DOHH2 (cell line): ENCODE measurements around the gene SEMA4D.

ENCODE experiments used
- H3F3A ChIP-seq: fragments of 200-600 bp; sonication (generic), shearing (Covaris generic); 2 replicates; pipeline ENCODE4 v1.6.0; 2016; ENCODE audit warnings: antibody characterized with exemption, mild to moderate bottlenecking; ENCODE audit not compliant: control insufficient read depth, insufficient read depth
- H3K27ac ChIP-seq: fragments of 200-600 bp; sonication (generic); 2 replicates; pipeline ENCODE4 v1.5.1; 2014; ENCODE audit warnings: low read depth, mild to moderate bottlenecking, low read length, moderate library complexity
- H3K27me3 ChIP-seq: fragments of 200-600 bp; sonication (generic); 2 replicates; pipeline ENCODE4 v1.6.1; 2014; ENCODE audit warnings: mild to moderate bottlenecking, low read length, mixed read lengths; ENCODE audit not compliant: control insufficient read depth
- H3K36me3 ChIP-seq: fragments of 200-600 bp; sonication (generic); 2 replicates; pipeline ENCODE4 v1.6.1; 2014; ENCODE audit warnings: mild to moderate bottlenecking, low read length, moderate library complexity, mixed read lengths; ENCODE audit not compliant: control insufficient read depth
- H3K4me1 ChIP-seq: fragments of 200-600 bp; sonication (generic); 2 replicates; pipeline ENCODE4 v1.6.1; 2014; ENCODE audit warnings: mild to moderate bottlenecking, low read length, mixed read lengths; ENCODE audit not compliant: control insufficient read depth
- H3K4me2 ChIP-seq: fragments of 200-600 bp; sonication (generic); 2 replicates; pipeline ENCODE4 v1.6.0; 2014; ENCODE audit warnings: mild to moderate bottlenecking, low read length, moderate library complexity
- H3K4me3 ChIP-seq: fragments of 200-600 bp; sonication (generic); 2 replicates; pipeline ENCODE4 v1.5.1; 2014; ENCODE audit warnings: mild to moderate bottlenecking, low read length, mixed read lengths
- H3K79me2 ChIP-seq: fragments of 200-600 bp; sonication (generic); 2 replicates; pipeline ENCODE4 v1.6.1; 2014; ENCODE audit warnings: mild to moderate bottlenecking, low read length, mixed read lengths; ENCODE audit not compliant: control insufficient read depth
- H3K9me2 ChIP-seq: fragments of 200-600 bp; sonication (generic); replicated peaks from 2 replicates; pipeline ENCODE4 v1.6.1; 2014; ENCODE audit warnings: mild to moderate bottlenecking, low read length, mixed read lengths; ENCODE audit not compliant: control insufficient read depth
- H3K9me3 ChIP-seq: fragments of 200-600 bp; sonication (generic); 2 replicates; pipeline ENCODE4 v1.6.1; 2014; ENCODE audit warnings: antibody characterized with exemption, low read length, mixed read lengths; ENCODE audit not compliant: control insufficient read depth, insufficient read depth
- H4K20me1 ChIP-seq: fragments of 200-600 bp; sonication (generic); 2 replicates; pipeline ENCODE4 v1.6.0; 2014; ENCODE audit warnings: low read depth, mild to moderate bottlenecking, antibody characterized with exemption, low read length, moderate library complexity; ENCODE audit not compliant: control insufficient read depth, insufficient read depth
- CTCF ChIP-seq: fragments of 200-600 bp; sonication (generic); IDR thresholded peaks from one replicate; pipeline ENCODE4 v1.5.1; 2014; ENCODE audit warnings: antibody characterized with exemption, mild to moderate bottlenecking, low read depth, low read length; ENCODE audit not compliant: poor library complexity, severe bottlenecking
- EZH2phosphoT487 ChIP-seq: fragments of 200-600 bp; sonication (generic); IDR thresholded peaks from 2 replicates; pipeline ENCODE4 v1.6.1; 2017; ENCODE audit warnings: borderline replicate concordance, mild to moderate bottlenecking, antibody characterized with exemption, low read length, moderate library complexity, mixed read lengths

The SEMA4D gene

GRCh38 chr9:89420397-89421178 lies 77.3 kb downstream of the SEMA4D start:
- no peaks in the 10 kb centered on the region for H3K9me2 ChIP-seq
- H3F3A ChIP-seq = no peaks in the 10 kb centered on the region
- no peak overlapping the region for H3K27ac ChIP-seq
- no peaks in the 10 kb centered on the region for H4K20me1 ChIP-seq
- no peak for TF ChIP-seq CTCF
- TF ChIP-seq EZH2phosphoT487 = no peak
- no peak overlapping the region for H3K4me3 ChIP-seq
- H3K36me3 ChIP-seq = no peaks in the 10 kb centered on the region
- no peaks in the 10 kb centered on the region for H3K79me2 ChIP-seq
- no peaks in the 10 kb centered on the region for H3K27me3 ChIP-seq
- H3K4me2 ChIP-seq = no peak overlapping the region
- peaks cover 21% of the 10 kb centered on the region for H3K4me1 ChIP-seq
- H3K9me3 ChIP-seq = no peaks in the 10 kb centered on the region

GRCh38 chr9:89419978-89420394 lies 77.9 kb downstream of the SEMA4D start:
- H3K4me3 ChIP-seq = no peak overlapping the region
- H3K9me2 ChIP-seq = no peaks in the 10 kb centered on the region
- no peaks in the 10 kb centered on the region for H3F3A ChIP-seq
- H3K36me3 ChIP-seq = no peaks in the 10 kb centered on the region
- no peaks in the 10 kb centered on the region for H3K9me3 ChIP-seq
- peaks cover 21% of the 10 kb centered on the region for H3K4me1 ChIP-seq
- H3K4me2 ChIP-seq = no peak overlapping the region
- TF ChIP-seq CTCF (no peak), EZH2phosphoT487 (no peak)
- no peaks in the 10 kb centered on the region for H3K79me2 ChIP-seq
- no peaks in the 10 kb centered on the region for H4K20me1 ChIP-seq
- H3K27ac ChIP-seq = no peak overlapping the region
- H3K27me3 ChIP-seq = no peaks in the 10 kb centered on the region

DNA sequence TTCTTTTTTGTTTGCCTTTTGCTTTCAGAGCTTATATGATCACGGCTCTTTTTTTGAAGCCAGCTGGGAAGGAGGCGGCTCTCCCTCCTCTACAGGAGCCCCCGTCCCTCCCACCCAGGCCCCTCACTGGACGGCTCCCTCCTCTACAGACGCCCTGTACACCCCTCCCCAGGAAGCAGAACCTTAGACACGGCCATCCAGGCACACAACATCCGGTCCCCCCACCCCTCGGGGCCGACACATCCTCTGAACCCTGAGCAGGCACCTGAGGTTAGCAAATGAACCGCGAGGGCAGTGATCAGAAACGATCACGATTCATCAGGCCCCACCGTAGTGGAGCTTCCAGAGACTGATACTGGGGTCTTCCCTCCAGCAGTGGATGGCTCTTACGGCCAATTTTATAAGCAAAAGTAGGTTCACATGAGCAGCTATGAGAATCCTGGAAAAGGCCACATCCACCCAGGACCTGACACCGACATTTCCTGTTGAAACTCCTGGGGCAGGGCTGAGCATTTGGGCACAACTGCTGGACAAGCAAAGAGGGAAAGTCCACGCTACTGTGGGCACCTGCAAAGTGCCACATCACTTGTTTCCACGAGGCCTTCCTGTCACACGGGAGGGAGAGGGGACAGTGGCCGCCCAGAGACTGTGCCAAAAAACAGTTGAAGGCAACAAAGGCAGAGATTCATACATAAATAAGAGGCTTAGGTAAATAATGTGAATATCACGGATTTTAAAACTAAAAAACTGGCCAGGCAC lies 78.9 kb downstream of the SEMA4D start:
- H3K4me1 ChIP-seq = peaks cover 21% of the 10 kb centered on the region

More for the DNA sequence above, 78.9 kb downstream of the SEMA4D start:
- no peak for TF ChIP-seq CTCF
- Histone ChIP-seq H3K4me3 (peak overlapping the region; percentile 52), H3K9me3 (no peaks in the 10 kb centered on the region), H3F3A (no peaks in the 10 kb centered on the region), H3K36me3 (no peaks in the 10 kb centered on the region), H3K4me2 (peak overlapping the region; percentile 72), H3K27me3 (no peaks in the 10 kb centered on the region), H3K27ac (no peak overlapping the region), H4K20me1 (no peaks in the 10 kb centered on the region), H3K9me2 (no peaks in the 10 kb centered on the region), H3K79me2 (no peaks in the 10 kb centered on the region)
